Measurements from ENCODE around the gene DNAJC15.

GRCh38 chr13:43023289-43023963 lies at the start of gene DNAJC15:
- no peak for TF ChIP-seq YY1 (IDR thresholded peaks at IDR 0.05; ENCODE audit: insufficient read depth, insufficient read length)
- TF ChIP-seq ZNF274 (IDR thresholded peaks at IDR 0.05; ENCODE audit: low read depth, low read length) = no peak
- no peak for TF ChIP-seq SUZ12 (IDR thresholded peaks at IDR 0.05; ENCODE audit: extremely low read depth, insufficient read depth, insufficient read length)
